B cell (primary cell): ENCODE results near the gene DCST2. TPM values are rescaled to one million over a fixed set of nuclear protein-coding genes. Genes with fewer than 3 reads are reported as not detected.

Experiments used
- ATAC-seq: fragments of 200-7000 bp; cut with Tn5 transposase; one replicate; pipeline ENCODE4 v1.10.0; 2021; ENCODE audit warnings: low read depth, mild to moderate bottlenecking, moderate number of reproducible peaks, moderate library complexity
- CTCF ChIA-PET: fragments of 350-600 bp; sonication (Branson Sonifier 250); formaldehyde crosslinking; loops from one replicate; lab custom pipeline; 2021; ENCODE audit warnings: antibody characterized with exemption, inconsistent platforms; lab: Charles Lee
- POLR2A ChIA-PET: fragments of 350-600 bp; sonication (Branson Sonifier 250); formaldehyde crosslinking; loops from one replicate; lab custom pipeline; 2021; ENCODE audit warnings: antibody characterized with exemption; lab: Charles Lee
- DNase-seq: peaks from one replicate; pipeline ENCODE4 v3.0.0; 2013
- H2AFZ ChIP-seq: 2 replicates; pipeline ENCODE4 v1.6.1; 2012; ENCODE audit warnings: mild to moderate bottlenecking, low read depth, low read length; ENCODE audit not compliant: insufficient read depth, poor library complexity, severe bottlenecking
- H3K27ac ChIP-seq, 2 donors: 1 replicate in 1 of 2; 2 replicates in 1 of 2; pipeline ENCODE4 v1.5.1; 2012 to 2013; ENCODE audit warnings: low read length in 2 of 2, mild to moderate bottlenecking in 2 of 2, moderate library complexity in 1 of 2
- H3K27me3 ChIP-seq, 4 experiments: fragments of 200-600 bp in 1 of 4; sonication (generic) in 1 of 4; replicated peaks in 1 of 4; 1 replicate in 2 of 4; 2 replicates in 2 of 4; pipeline versions ENCODE4 v1.6.1 to v1.7.0; 2013 to 2016; ENCODE audit warnings: low read length in 3 of 4, mild to moderate bottlenecking in 2 of 4, mixed read lengths in 1 of 4, moderate library complexity in 1 of 4; ENCODE audit not compliant: insufficient read depth in 4 of 4, control insufficient read depth in 3 of 4; ENCODE audit errors: control extremely low read depth in 1 of 4
- H3K36me3 ChIP-seq, 2 experiments: replicated peaks in 1 of 2; 1 replicate in 1 of 2; 2 replicates in 1 of 2; pipeline versions ENCODE4 v1.6.1 to v1.7.1; 2013; ENCODE audit warnings: low read length in 1 of 2; ENCODE audit not compliant: insufficient read depth in 2 of 2, control insufficient read depth in 1 of 2; ENCODE audit errors: control extremely low read depth in 1 of 2, extremely low read depth in 1 of 2
- H3K4me1 ChIP-seq, 2 donors: fragments of 200-600 bp in 1 of 2; sonication (generic) in 1 of 2; 1 replicate in 1 of 2; 2 replicates in 1 of 2; pipeline versions ENCODE4 v1.5.1 to v1.6.1; 2013 to 2017; ENCODE audit warnings: low read length in 2 of 2; ENCODE audit not compliant: control insufficient read depth in 2 of 2, insufficient read depth in 2 of 2
- H3K4me2 ChIP-seq: replicated peaks from 2 replicates; pipeline ENCODE3; 2012; ENCODE audit warnings: mild to moderate bottlenecking, low read depth, low read length; ENCODE audit not compliant: poor library complexity, severe bottlenecking
- H3K4me3 ChIP-seq, 5 experiments: fragments of 200-600 bp in 1 of 5; sonication (generic) in 1 of 5; 1 replicate in 3 of 5; 2 replicates in 2 of 5; pipeline versions ENCODE4 v1.5.1 to v1.7.0; 2011 to 2016; ENCODE audit warnings: low read length in 4 of 5, mild to moderate bottlenecking in 4 of 5, low read depth in 2 of 5, control low read depth in 1 of 5, moderate library complexity in 1 of 5; ENCODE audit not compliant: insufficient read depth in 1 of 5; ENCODE audit errors: control extremely low read depth in 1 of 5, extremely low read depth in 1 of 5
- H3K79me2 ChIP-seq: fragments of 200-600 bp; sonication (generic); one replicate; pipeline ENCODE4 v1.6.0; 2016; ENCODE audit warnings: low read length; ENCODE audit not compliant: control insufficient read depth, insufficient read depth
- H3K9ac ChIP-seq: fragments of 200-600 bp; sonication (generic); 2 replicates; pipeline ENCODE4 v1.6.1; 2017; ENCODE audit warnings: mild to moderate bottlenecking, low read length, moderate library complexity
- H3K9me3 ChIP-seq, 3 donors: one replicate each; pipeline versions ENCODE4 v1.6.1 to v1.7.1; 2013; ENCODE audit warnings: low read length in 2 of 3; ENCODE audit not compliant: control insufficient read depth in 2 of 3, insufficient read depth in 1 of 3; ENCODE audit errors: control extremely low read depth in 1 of 3
- H4K20me1 ChIP-seq: 2 replicates; pipeline ENCODE4 v1.6.0; 2012; ENCODE audit warnings: mild to moderate bottlenecking, low read length; ENCODE audit not compliant: insufficient read depth, control insufficient read depth, poor library complexity, severe bottlenecking
- H3K27ac Mint-ChIP-seq: one replicate; pipeline ENCODE4 v1.8.0; 2021; ENCODE audit warnings: mixed read lengths
- H3K27me3 Mint-ChIP-seq: one replicate; pipeline ENCODE4 v1.8.0; 2021; ENCODE audit warnings: mixed read lengths
- H3K4me1 Mint-ChIP-seq: one replicate; pipeline ENCODE4 v1.8.0; 2021; ENCODE audit warnings: mixed read lengths
- H3K4me3 Mint-ChIP-seq: one replicate; pipeline ENCODE4 v1.8.0; 2021; ENCODE audit warnings: mixed read lengths
- H3K9me3 Mint-ChIP-seq: one replicate; pipeline ENCODE4 v1.8.0; 2022; ENCODE audit warnings: mixed read lengths; ENCODE audit not compliant: insufficient read depth
- CTCF ChIP-seq: fragments of 200-600 bp; IDR thresholded peaks from one replicate; pipeline ENCODE4 v1.8.0; 2022; ENCODE audit warnings: antibody characterized with exemption, mild to moderate bottlenecking
- EZH2 ChIP-seq: IDR thresholded peaks from 2 replicates; pipeline ENCODE4 v1.6.1; 2012; ENCODE audit warnings: borderline replicate concordance, low read depth, mild to moderate bottlenecking, moderate library complexity, low read length; ENCODE audit not compliant: insufficient read depth, poor library complexity, severe bottlenecking
- WGBS: methylation state at CpG from one replicate; pipeline ENCODE4 v1.1.5; 2013; ENCODE audit warnings: missing lambda C conversion rate; ENCODE audit not compliant: insufficient coverage; 5-methylcytosine and 5-hydroxymethylcytosine counted together
- intact Hi-C: fragments of 100-400 bp; cut with micrococcal nuclease; formaldehyde crosslinking; loops from one replicate; pipeline ENCODE4 v1.10.0; 2022
- polyA plus RNA-seq: library from polyadenylated mRNA; depleted of rRNA; stranded (reverse); fragments of >200 nt; gene quantifications from 2 replicates; pipeline ENCODE4 v1.2.3, GENCODE V29; 2012
- total RNA-seq, 2 donors: library from RNA; stranded (reverse); fragments of 120-200 nt in 1 of 2; gene quantifications; 1 replicate in 1 of 2; 2 replicates in 1 of 2; pipeline versions ENCODE4 v1.2.3 to v1.2.4, GENCODE V29; 2013 to 2022

DCST2 gene
- total and polyA plus RNA-seq, 2 donors (not counting 1 experiment from before 2014, with no cell fraction given) = 0.89 to 5.4 TPM

GRCh38 chr1:154971341-154971998, 62.1 kb downstream of the DCST2 start:
- ChIA-PET POLR2A (interaction anchor here (0.7 to 1.2 kb wide), 2 partner anchors 16 to 1689 kb away, joined by 3 to 6 read pairs; partner anchors contain the start of gene PBXIP1), CTCF (interaction anchor here (0.9 to 8.7 kb wide), 8 partner anchors 9 to 114 kb away, joined by 3 to 110 read pairs (median 4); partner anchors contain the start of genes PMVK and PYGO2)
- intact Hi-C loops = loop anchor here (5.0 kb wide), 1 partner anchor 201 kb away; the partner anchor contains the start of genes KRTCAP2 and TRIM46
- DNase-seq (no peak), ATAC-seq (no peak)
- no peaks in the 10 kb centered on the region for H3K27me3 Mint-ChIP-seq
- H3K4me3 Mint-ChIP-seq = peak overlapping the region; percentile 24
- H3K4me3 ChIP-seq = no peak overlapping the region
- TF ChIP-seq CTCF (no peak), EZH2 (no peak)
- peaks cover 20 to 40% of the 10 kb centered on the region in 2 donors for H3K4me1 ChIP-seq
- WGBS = 92% methylated on average over 10 of the region's 10 CpGs
- H3K9me3 Mint-ChIP-seq = no peaks in the 10 kb centered on the region
- no peak overlapping the region for H3K4me2 ChIP-seq
- peaks cover 27% of the 10 kb centered on the region for H3K4me1 Mint-ChIP-seq
- peaks cover 0 to 38% of the 10 kb centered on the region in 2 experiments for H3K36me3 ChIP-seq
- no peak overlapping the region for H3K9ac ChIP-seq
- no peak overlapping the region for H3K27ac ChIP-seq
- no peaks in the 10 kb centered on the region for H3K9me3 ChIP-seq
- H3K27ac Mint-ChIP-seq = peak overlapping the region; percentile 54
- no peaks in the 10 kb centered on the region for H3K27me3 ChIP-seq
- H4K20me1 ChIP-seq = peaks cover 39% of the 10 kb centered on the region
- H2AFZ ChIP-seq = no peak overlapping the region
- peaks cover 71% of the 10 kb centered on the region for H3K79me2 ChIP-seq
